Stimulated activated CD8-positive, alpha-beta memory T cell treated with anti-CD3 and anti-CD28 coated beads, Interleukin-15, amount 100 ng/mL, for 4 hours (primary cell): ENCODE data around the gene GTF3C1.
"Not testable (repeated sequence)": the region's sequence is repeated elsewhere in the genome, so short reads cannot be mapped to it uniquely, and the experiment has no call there.

Experiments used
- DNase-seq, 2 donors: peaks; one replicate each; pipeline ENCODE4 v3.0.0-alpha.2; 2020; ENCODE audit warnings: low read depth in 2 of 2

The GTF3C1 gene

DNA sequence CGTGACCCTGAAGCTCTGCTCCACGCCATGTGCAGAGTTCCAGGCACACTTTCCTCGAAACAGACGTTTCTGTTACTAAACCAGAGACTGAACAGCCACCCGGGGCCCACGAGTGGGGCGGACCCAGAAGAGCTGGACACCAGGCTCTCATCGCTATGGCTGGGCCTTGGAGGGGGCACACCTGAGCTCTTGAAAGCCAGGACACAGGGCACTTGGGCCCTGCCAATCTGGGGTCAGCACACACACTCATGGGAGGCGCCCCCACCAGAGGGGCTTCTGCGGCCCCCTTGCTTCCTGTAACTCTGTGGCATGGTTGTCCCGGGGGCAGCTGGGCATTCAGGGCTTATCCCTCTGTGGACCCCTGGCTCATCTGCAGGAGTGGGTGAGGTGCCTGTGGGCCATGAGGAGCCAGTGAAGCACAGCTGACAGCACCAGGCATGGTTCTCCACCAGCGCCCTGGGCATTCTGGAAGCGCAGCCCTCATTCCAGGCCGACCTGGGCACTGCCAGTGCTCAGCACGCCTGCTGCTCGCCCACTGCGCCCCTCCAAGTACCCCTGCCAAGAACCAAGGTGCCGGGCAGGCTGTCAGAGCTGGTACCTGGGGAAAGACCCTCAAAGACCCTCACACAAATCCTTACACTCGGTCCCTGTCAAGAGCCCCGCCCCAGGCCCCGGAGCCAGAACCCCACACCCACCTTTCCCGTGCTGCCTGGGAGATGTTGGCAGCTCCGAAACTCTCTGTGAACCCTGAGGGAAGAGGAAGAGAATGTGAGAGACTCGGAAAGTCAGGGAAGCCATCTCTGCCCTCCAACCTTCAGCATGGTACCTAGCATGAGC, 86.6 kb downstream of the GTF3C1 start:
- DNase-seq, result no peak

DNA sequence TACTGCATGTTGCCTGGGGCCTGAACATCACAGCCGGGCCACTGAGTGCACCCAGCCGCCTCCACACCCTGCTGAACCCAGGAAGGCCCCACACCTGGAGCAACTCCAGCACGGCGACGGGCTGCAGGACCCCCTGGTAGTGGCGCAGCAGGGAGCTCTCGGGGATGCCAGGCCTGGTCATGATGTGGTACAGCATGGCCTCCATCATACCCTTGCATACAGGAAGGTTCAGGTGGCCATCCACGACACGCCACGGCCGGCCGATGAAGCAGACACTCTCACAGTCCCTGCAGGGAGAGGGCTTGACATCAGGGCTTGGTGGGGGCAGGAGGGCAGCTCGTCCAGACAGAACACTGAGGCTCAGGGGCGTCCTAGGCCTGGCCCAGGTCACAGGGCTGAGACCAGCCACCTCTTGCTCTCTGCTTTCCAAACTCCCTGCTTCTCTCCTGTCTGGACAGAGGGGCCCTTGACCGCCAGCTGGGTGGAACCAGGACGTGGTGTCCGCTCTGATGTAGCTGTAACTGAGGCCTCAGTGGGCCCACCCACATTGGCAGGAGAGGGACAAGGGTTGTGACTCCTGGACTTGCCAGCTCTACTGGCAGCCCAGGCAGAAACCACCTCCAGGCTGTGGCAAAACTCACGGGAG, 87.4 kb downstream of the GTF3C1 start:
- no peak for DNase-seq

DNA sequence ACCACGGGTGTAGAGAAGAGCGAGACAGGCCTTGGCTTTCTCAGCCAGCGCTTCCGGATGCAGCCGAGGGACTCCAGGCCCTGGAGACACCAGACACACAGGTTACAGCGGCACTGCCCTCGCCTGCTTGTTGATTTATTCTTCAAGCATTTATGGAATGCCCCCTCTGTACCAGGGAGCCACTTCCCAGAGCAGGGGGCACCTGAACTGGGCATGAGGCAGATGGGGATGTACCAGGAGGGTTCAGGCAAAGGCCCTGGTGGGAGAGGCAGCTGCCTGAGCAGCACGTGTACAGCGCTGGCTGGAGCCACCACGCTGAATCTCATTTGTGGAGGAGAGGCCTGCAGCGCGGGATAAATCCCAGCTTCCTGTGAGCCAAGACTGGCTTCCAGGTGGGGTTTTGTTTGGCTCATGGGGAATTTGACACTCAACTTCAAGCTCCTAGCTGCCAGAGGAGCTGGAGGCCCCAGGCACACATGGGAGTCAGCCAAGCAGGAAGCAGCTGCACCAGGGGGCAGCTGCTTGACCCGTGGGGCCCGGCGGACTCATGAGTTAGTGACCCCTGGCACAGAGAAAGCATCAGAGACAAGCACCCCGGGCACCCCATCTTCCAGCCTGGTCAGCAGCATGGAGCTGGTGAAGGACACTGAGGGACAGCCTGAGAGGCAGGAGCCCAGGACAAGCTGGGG, 88.1 kb downstream of the GTF3C1 start:
- DNase-seq, result no peak

DNA sequence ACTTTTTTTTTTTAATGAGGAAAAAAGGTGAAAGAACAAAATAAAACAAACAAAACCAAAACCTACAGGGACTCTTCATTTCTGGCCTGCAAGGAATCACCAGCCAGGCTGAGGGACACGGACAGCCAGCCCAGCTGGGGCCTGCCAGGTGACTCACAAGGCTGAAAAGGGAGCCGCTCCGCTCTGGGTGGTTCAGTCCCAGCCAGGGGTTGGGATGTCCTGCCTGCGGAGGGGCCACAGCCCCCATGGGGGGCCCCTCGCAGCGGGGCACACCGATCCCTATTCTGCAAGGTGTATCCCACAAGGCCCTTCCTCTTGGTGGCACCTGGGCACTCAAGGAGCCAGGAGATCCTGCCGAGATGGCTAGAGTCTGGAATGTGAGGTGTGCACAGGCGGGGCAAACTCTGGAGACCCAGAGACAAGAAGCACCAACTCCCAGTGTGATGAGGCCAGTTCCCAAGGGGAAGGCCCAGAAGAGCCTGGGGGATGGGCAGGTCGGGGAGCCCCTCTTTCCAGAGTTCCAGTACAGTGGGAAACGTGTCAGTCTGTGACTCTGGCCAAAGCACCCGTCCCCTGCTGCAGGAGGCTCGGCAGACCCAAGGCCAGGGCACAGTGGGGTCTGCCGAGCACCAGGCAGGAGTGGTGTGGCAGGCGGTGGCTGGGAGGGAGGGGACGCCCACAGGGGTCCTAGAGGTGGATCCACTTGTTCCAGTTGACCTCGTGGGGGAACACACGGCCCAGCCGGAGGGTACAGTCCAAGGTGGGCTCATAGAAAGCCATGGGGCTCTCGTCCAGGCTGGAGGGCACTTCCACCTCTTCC, 88.8 kb downstream of the GTF3C1 start:
- no peak for DNase-seq

DNA sequence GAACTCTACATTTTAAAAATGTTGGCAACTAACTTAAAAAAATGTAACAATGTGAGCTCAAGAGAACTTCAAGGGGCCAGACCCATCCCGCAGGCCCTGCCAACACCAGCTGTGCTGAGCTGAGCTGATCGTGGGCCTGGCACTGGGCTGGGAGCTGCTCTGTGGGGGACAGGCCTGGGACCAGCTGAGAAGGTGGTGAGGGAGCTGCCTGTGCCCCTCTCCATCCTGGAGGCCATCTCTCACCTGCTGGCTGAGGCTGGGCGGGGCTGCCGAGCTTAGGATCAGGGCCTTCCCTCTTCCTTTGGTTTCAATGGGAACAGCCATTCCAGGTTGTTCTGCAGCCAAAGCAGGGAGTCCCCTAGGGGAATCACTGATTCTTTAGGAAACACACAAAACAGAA, 89.5 kb downstream of the GTF3C1 start:
- no peak for DNase-seq

DNA sequence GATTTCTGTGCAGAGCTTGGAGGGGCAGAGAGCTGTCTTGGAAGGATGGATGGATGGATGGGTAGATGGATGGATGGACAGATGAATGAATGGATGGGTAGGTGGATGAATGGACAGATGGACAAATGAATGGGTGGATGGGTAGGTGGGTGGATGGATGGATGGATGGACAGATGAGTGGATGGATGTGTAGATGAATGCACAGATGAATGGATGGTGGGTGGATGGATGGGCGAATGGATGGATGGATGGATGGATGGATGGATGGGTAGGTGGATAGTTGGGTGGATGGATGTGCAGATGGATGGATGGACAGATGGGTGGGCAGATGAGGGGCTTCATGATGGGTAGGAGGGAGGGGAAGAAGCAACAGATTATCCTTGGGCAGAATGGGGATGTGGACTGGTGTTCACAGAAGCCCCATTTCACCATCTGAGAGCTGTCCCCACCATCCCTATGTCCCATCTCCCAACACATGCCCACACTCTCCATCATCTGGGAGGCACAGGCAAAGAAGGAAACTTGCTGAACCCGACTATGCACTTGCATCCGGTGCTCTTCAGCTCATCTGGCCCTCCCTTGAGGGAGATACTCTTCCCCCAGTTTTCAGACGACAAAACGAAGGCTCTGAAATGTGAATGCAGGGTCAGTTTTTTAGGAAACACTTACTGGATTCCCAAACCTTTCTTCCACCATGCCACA, 90.6 kb downstream of the GTF3C1 start:
- no peak for DNase-seq

DNA sequence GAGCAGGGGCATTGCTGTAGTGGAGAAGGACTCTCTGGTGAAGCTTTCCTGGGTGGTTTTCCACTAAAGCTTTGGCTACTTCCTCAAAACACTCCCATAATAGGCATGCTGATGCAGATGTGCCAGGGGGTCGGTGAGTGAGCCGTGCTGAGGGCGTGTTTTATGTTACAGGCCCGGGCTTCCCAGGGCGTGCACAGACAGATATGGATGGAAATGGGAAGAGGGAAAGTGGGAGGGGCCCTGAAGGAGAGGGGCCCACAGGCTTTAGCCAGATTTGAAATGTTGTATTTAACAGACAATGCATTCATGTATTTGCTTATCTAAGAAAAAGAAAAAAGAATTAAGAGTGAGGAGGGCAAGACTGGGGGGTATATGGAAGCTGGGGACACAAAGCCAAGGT, 91.5 kb downstream of the GTF3C1 start:
- DNase-seq, result no peak

- not testable (repeated sequence) for DNase-seq
Observed at GRCh38 chr16:27457605-27457900, 92.2 kb downstream of the GTF3C1 start.

- DNase-seq, result no peak
Observed at GRCh38 chr16:27455700-27456099, 94.0 kb downstream of the GTF3C1 start.

DNA sequence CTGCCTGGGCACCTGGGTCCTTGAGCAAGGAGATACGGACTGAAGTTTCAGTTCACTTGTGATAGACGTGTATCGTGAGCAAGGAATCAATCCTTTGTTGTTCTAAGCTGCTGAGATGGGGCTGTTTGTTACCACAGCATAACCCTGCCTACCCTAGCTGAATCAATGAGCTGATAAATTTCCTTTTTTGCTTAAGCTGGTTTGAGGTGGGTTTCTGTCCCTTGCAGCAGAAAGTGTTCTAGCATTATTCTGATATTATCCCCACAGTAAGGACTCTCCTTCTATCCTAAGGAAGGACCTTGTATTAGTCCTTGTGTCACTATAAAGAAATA, 96.3 kb downstream of the GTF3C1 start:
- DNase-seq, result no peak

- no peak for DNase-seq
Observed at GRCh38 chr16:27452569-27453493, 96.9 kb downstream of the GTF3C1 start.

GRCh38 chr16:27450196-27450549, 99.5 kb downstream of the GTF3C1 start:
- DNase-seq, result no peak

DNA sequence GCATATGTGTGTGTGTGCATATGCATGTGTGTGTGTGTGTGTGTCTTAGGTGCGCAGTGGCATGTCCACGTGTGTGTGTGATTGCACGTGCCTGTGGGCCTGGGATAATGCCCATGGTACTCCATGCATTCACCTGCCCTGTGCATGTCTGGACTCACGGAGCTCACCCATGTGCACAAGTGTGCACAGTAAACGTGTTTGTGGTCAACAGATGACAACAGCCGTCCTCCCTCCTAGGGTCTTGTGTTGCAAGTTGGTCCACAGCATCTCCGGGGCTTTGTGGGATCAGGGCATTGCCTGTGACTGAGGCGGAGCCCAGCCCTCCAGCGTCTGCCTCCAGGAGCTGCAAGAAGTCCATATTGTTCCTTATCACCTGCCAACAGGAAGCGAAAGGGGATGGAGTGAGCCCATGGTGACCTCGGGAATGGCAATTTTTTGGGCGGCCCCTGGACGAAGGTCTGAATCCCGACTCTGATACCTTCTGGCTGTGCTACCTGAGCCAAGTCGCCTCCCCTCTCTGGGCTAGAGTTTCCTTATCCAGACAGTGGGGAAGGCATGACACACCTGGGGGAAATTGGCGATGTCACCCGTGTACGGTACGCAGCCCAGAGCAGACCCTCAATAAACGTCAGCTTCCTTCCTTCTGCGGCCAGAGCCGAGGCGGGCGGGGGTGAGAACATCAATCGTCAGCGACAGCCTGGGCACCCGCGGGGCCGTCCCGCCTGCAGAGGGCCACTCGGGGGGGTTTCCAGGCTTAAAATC, 100.1 kb downstream of the GTF3C1 start:
- DNase-seq, result peak; percentile 81 to 84

DNA sequence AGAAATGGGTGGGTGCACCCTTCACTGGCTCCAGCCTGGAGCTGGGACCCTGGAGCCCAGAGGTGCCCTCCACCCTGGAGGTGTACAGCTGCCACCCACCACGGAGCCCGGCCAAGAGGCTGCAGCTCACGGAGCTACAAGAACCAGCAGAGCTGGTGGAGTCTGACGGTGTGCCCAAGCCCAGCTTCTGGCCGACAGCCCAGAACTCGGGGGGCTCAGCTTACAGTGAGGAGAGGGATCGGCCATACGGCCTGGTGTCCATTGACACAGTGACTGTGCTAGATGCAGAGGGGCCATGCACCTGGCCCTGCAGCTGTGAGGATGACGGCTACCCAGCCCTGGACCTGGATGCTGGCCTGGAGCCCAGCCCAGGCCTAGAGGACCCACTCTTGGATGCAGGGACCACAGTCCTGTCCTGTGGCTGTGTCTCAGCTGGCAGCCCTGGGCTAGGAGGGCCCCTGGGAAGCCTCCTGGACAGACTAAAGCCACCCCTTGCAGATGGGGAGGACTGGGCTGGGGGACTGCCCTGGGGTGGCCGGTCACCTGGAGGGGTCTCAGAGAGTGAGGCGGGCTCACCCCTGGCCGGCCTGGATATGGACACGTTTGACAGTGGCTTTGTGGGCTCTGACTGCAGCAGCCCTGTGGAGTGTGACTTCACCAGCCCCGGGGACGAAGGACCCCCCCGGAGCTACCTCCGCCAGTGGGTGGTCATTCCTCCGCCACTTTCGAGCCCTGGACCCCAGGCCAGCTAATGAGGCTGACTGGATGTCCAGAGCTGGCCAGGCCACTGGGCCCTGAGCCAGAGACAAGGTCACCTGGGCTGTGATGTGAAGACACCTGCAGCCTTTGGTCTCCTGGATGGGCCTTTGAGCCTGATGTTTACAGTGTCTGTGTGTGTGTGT, 100.9 kb downstream of the GTF3C1 start:
- no peak for DNase-seq

- DNase-seq, result no peak
Observed at GRCh38 chr16:27447301-27447700, 102.4 kb downstream of the GTF3C1 start.

GRCh38 chr16:27446721-27447120, 103.0 kb downstream of the GTF3C1 start:
- DNase-seq, result peak; percentile 68 to 72

DNA sequence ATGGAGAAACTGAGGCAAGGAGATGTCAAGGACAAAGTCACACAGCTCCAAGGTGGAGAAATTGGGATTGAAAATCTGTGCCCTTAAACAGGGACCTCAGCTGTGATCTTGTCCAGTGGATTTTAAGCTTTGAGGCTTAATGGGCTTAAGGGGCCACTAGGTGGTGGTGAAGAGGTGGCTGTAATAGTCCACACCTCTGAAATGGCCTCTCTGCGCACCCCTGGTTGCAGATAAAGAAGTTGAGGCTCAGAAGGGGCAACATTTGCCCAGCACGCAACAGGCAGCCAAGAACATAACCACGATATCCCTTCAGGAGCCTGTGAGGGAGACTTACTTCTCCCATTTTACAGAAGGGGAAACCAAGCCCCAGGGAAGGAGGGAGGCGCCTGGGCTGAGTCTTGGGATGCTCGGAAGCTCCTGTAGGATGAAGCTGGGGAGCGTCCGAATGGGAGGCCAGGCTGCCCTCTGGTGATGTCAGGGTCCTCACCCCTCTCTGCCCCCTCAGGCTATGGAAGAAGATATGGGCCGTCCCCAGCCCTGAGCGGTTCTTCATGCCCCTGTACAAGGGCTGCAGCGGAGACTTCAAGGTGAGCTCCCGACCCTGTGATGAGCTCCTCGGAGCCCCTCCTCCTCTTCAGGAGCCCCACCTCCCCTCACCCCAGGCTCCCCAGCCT, 104.1 kb downstream of the GTF3C1 start:
- DNase-seq, result no peak

DNA sequence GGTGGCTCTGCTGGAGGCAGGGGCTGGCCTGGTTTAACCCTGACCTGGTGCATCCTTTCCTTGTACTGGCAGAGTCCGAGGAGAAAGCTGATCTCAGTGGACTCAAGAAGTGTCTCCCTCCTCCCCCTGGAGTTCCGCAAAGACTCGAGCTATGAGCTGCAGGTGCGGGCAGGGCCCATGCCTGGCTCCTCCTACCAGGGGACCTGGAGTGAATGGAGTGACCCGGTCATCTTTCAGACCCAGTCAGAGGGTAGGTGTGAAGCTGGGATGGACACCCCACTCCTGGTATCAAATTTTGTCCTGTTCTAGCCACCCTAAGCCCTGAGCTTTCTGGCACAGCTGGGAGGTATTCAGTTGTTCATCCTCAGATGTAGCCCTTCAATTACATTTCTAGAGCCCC, 105.2 kb downstream of the GTF3C1 start:
- no peak for DNase-seq
